Measurements from ENCODE around the gene JPH4. TPM values are rescaled to one million over a fixed set of nuclear protein-coding genes. Genes with fewer than 3 reads are reported as not detected.

Gene JPH4
- total RNA-seq, 2 donors from 2014 or later, result 0.39 TPM; not detected in 1

- Histone ChIP-seq H3K27me3 (no peaks in the 10 kb centered on the region), H3K4me1 (no peaks in the 10 kb centered on the region), H3K4me3 (no peak overlapping the region), H3K36me3 (no peaks in the 10 kb centered on the region), H3K9me3 (no peaks in the 10 kb centered on the region), H3K27ac (no peak overlapping the region)
- no peak for DNase-seq (ENCODE audit: low spot score)
- TF ChIP-seq, protein P1, sequence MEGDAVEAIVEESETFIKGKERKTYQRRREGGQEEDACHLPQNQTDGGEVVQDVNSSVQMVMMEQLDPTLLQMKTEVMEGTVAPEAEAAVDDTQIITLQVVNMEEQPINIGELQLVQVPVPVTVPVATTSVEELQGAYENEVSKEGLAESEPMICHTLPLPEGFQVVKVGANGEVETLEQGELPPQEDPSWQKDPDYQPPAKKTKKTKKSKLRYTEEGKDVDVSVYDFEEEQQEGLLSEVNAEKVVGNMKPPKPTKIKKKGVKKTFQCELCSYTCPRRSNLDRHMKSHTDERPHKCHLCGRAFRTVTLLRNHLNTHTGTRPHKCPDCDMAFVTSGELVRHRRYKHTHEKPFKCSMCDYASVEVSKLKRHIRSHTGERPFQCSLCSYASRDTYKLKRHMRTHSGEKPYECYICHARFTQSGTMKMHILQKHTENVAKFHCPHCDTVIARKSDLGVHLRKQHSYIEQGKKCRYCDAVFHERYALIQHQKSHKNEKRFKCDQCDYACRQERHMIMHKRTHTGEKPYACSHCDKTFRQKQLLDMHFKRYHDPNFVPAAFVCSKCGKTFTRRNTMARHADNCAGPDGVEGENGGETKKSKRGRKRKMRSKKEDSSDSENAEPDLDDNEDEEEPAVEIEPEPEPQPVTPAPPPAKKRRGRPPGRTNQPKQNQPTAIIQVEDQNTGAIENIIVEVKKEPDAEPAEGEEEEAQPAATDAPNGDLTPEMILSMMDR (IDR thresholded peaks at IDR 0.05), result no peak
Observed at GRCh38 chr14:23617539-23617938, 38.9 kb upstream of the JPH4 start.

DNA sequence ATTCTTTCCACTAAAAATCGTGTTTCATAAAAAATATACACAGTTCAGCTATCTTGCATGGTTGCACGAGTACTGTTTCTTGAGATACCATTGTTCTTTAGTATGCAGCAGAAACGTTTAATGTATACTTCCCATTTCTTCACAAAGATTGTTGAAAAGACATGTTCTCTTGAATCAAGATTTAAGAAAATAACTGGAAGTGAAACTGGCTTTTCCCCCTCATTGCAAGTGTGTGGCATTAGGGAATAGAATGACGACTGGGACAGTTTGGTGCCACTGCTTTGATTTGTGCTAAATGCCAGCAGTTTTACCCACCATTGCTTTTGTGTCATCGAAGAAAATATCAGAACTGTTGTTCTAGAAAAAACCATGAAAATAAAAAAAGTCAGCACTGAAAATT is 37.3 kb upstream of the JPH4 start:
- no peak overlapping the region for H3K27ac ChIP-seq
- H3K36me3 ChIP-seq, result no peaks in the 10 kb centered on the region
- no peaks in the 10 kb centered on the region for H3K27me3 ChIP-seq
- TF ChIP-seq, protein P1 (IDR thresholded peaks at IDR 0.05), result no peak
- no peaks in the 10 kb centered on the region for H3K9me3 ChIP-seq
- no peak overlapping the region for H3K4me3 ChIP-seq
- DNase-seq (ENCODE audit: low spot score), result no peak
- H3K4me1 ChIP-seq, result no peaks in the 10 kb centered on the region

DNA sequence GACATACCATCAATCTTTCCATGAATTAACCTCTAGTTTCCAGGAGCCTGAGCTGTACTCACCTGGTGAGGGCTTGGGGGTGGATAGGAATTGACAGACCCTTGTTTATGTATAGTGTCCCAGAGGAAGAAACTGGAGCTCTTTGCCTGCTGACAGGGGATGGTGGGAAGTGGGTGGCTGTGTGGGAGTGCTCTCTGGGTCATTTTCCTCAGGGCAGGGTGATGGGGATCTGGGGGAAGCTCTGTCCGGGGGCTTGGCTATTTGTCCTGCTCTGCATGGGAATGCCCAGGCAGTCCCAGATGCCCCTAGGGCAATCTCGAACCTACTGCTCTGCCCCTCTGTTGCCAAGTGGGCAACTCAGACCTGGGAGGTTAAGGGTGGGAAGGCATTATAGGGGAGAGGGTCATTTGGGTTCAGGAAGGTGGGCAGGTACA is 35.8 kb upstream of the JPH4 start:
- H3K27me3 ChIP-seq, result no peaks in the 10 kb centered on the region
- H3K4me1 ChIP-seq, result no peaks in the 10 kb centered on the region
- no peak for DNase-seq (ENCODE audit: low spot score)
- H3K4me3 ChIP-seq, result no peak overlapping the region
- no peak overlapping the region for H3K27ac ChIP-seq
- H3K9me3 ChIP-seq, result no peaks in the 10 kb centered on the region
- H3K36me3 ChIP-seq, result no peaks in the 10 kb centered on the region
- TF ChIP-seq, protein P1 (IDR thresholded peaks at IDR 0.05), result no peak

GRCh38 chr14:23613242-23614070 is 34.9 kb upstream of the JPH4 start:
- Histone ChIP-seq H3K36me3 (no peaks in the 10 kb centered on the region), H3K4me3 (no peak overlapping the region), H3K27me3 (no peaks in the 10 kb centered on the region), H3K4me1 (no peaks in the 10 kb centered on the region), H3K9me3 (no peaks in the 10 kb centered on the region), H3K27ac (no peak overlapping the region)
- DNase-seq (ENCODE audit: low spot score), result no peak
- TF ChIP-seq, protein P1 (IDR thresholded peaks at IDR 0.05), result no peak

GRCh38 chr14:23612802-23613201 is 34.2 kb upstream of the JPH4 start:
- TF ChIP-seq, protein P1 (IDR thresholded peaks at IDR 0.05), result no peak
- no peaks in the 10 kb centered on the region for H3K36me3 ChIP-seq
- no peaks in the 10 kb centered on the region for H3K4me1 ChIP-seq
- H3K27ac ChIP-seq, result no peak overlapping the region
- no peaks in the 10 kb centered on the region for H3K9me3 ChIP-seq
- no peaks in the 10 kb centered on the region for H3K27me3 ChIP-seq
- no peak for DNase-seq (ENCODE audit: low spot score)
- no peak overlapping the region for H3K4me3 ChIP-seq

GRCh38 chr14:23612354-23612732 is 33.8 kb upstream of the JPH4 start:
- no peaks in the 10 kb centered on the region for H3K36me3 ChIP-seq
- no peak for DNase-seq (ENCODE audit: low spot score)
- TF ChIP-seq, protein P1 (IDR thresholded peaks at IDR 0.05), result no peak

More at GRCh38 chr14:23612354-23612732, 33.8 kb upstream of the JPH4 start:
- H3K4me1 ChIP-seq, result no peaks in the 10 kb centered on the region
- H3K9me3 ChIP-seq, result no peaks in the 10 kb centered on the region
- no peak overlapping the region for H3K4me3 ChIP-seq
- H3K27me3 ChIP-seq, result no peaks in the 10 kb centered on the region
- no peak overlapping the region for H3K27ac ChIP-seq
